Measurements from ENCODE around the gene BDKRB2. TPM values are rescaled to one million over a fixed set of nuclear protein-coding genes. Genes with fewer than 3 reads are reported as not detected.
"Not testable (repeated sequence)": the region's sequence is repeated elsewhere in the genome, so short reads cannot be mapped to it uniquely, and the experiment has no call there.

The BDKRB2 gene
- total and polyA plus RNA-seq, 2 of the 4 experiments (the other 2 are of a cell fraction), result 60.9 to 73.1 TPM

- H4K20me1 ChIP-seq (ENCODE audit: insufficient read depth, low read length); H3K23ac ChIP-seq (ENCODE audit: low read depth, low read length); in situ Hi-C loops (cut with MboI; ENCODE audit: low sequenced_read_pairs); H3K14ac ChIP-seq (replicated peaks; ENCODE audit: low read depth, low read length); H2AK9ac ChIP-seq (replicated peaks; ENCODE audit: low read depth, low read length, poor library complexity); intact Hi-C loops (cut with micrococcal nuclease); H2BK5ac ChIP-seq (ENCODE audit: low read depth, low read length, poor library complexity, severe bottlenecking); H3K4me3 ChIP-seq (ENCODE audit: insufficient read depth, low read depth, low read length); H4K8ac ChIP-seq (ENCODE audit: low read depth in 2 of 2, low read length in 2 of 2); H2BK20ac ChIP-seq (ENCODE audit: low read depth, low read length); ATAC-seq (ENCODE audit: low read depth); H3K9me3 ChIP-seq (ENCODE audit: control insufficient read depth, insufficient read depth, low read length); H4K5ac ChIP-seq (ENCODE audit: low read depth, low read length); H3K18ac ChIP-seq (ENCODE audit: low read depth, low read length); H3K4ac ChIP-seq (ENCODE audit: low read depth, low read length); CTCF ChIA-PET; H2BK120ac ChIP-seq (ENCODE audit: low read depth, low read length); POLR2A ChIA-PET (ENCODE audit: unreplicated experiment); H4K91ac ChIP-seq (ENCODE audit: insufficient read depth, low read depth, low read length); H3K4me2 ChIP-seq (ENCODE audit: low read depth, low read length); H3K27ac ChIP-seq (ENCODE audit: insufficient read depth, low read length); H3K56ac ChIP-seq (ENCODE audit: extremely low read depth, insufficient read depth, low read length); H3K9ac ChIP-seq (ENCODE audit: low read depth, low read length); dilution Hi-C loops (cut with HindIII; ENCODE audit: low sequenced_read_pairs, unreplicated experiment); H2AFZ ChIP-seq (replicated peaks; ENCODE audit: low read length, poor library complexity); H2BK15ac ChIP-seq (ENCODE audit: low read depth, low read length); H2AK5ac ChIP-seq (ENCODE audit: low read depth, low read length); H3K27me3 ChIP-seq (ENCODE audit: control insufficient read depth, insufficient read depth, low read length); DNase-seq; BruUV-seq (replicated peaks): not testable (repeated sequence)
- Histone ChIP-seq H3K4me1 (ENCODE audit: control insufficient read depth, insufficient read depth, low read length) (peaks cover 18% of the 10 kb centered on the region), H3K79me1 (ENCODE audit: low read depth in 1 of 2, low read length in 2 of 2) (peaks cover 33 to 77% of the 10 kb centered on the region in 2 experiments; a peak in 3 of 4 replicates), H3K36me3 (ENCODE audit: control insufficient read depth, insufficient read depth, low read length) (peaks cover 53% of the 10 kb centered on the region), H3K9me1 (ENCODE audit: insufficient read depth, low read length) (peaks cover 17% of the 10 kb centered on the region)
- no CpG with 5 or more reads among the region's 3 CpGs for WGBS, 2 experiments (ENCODE audit: extremely low coverage in 2 of 2, insufficient read length in 1 of 2)
Observed at GRCh38 chr14:96245074-96245473, 40.4 kb downstream of the BDKRB2 start.

All from IMR-90 (cell line).